ACC112 (cell line): Measurements from ENCODE around the gene CFAP161.
"Not testable (repeated sequence)": the region's sequence is repeated elsewhere in the genome, so short reads cannot be mapped to it uniquely, and the experiment has no call there.

ENCODE experiments used
- H2AFZ ChIP-seq: fragments of 200-600 bp; sonication (generic); one replicate; pipeline ENCODE4 v1.6.0; 2017; ENCODE audit warnings: antibody characterized with exemption, low read length; ENCODE audit not compliant: unreplicated experiment
- H3K27ac ChIP-seq: fragments of 200-600 bp; sonication (generic); 2 replicates; pipeline ENCODE4 v1.5.1; 2014; ENCODE audit warnings: low read depth, mild to moderate bottlenecking, antibody characterized with exemption, low read length, moderate library complexity
- H3K27me3 ChIP-seq: fragments of 200-600 bp; sonication (generic); 2 replicates; pipeline ENCODE4 v1.6.1; 2014; ENCODE audit warnings: mild to moderate bottlenecking, antibody characterized with exemption, low read length, moderate library complexity, mixed read lengths; ENCODE audit not compliant: insufficient read depth
- H3K36me3 ChIP-seq: fragments of 200-600 bp; sonication (generic); 2 replicates; pipeline ENCODE4 v1.6.1; 2016; ENCODE audit warnings: mild to moderate bottlenecking, antibody characterized with exemption, low read length, moderate library complexity, mixed read lengths; ENCODE audit not compliant: insufficient read depth
- H3K4me1 ChIP-seq: fragments of 200-600 bp; sonication (generic); one replicate; pipeline ENCODE4 v1.6.1; 2016; ENCODE audit warnings: low read length, mixed read lengths; ENCODE audit not compliant: insufficient read depth, unreplicated experiment, control insufficient read depth
- H3K4me3 ChIP-seq: fragments of 200-600 bp; sonication (generic); 2 replicates; pipeline ENCODE4 v1.5.1; 2014; ENCODE audit warnings: mild to moderate bottlenecking, low read depth, low read length
- H3K79me2 ChIP-seq: fragments of 200-600 bp; sonication (generic); one replicate; pipeline ENCODE4 v1.6.0; 2016; ENCODE audit warnings: low read length; ENCODE audit not compliant: control insufficient read depth, unreplicated experiment, insufficient read depth

CFAP161 gene

DNA sequence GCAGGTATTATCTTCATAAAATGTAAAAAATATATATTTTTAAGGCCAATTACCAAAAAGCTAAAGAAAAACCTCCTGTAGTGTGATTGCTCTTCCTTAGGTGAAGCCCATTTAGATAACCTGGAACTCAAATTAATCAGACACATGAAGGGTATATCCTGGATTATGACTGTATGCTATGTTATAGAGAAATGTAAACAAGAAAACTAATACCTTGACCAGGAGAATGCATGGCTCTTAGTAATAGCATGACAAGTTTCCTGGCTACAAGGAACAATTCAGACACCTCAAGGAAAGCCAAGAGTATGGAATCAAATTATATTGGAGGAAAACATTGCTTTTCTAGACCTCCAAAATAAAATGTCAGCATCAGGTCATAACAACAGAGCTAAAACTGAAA lies 14.0 kb upstream of the CFAP161 start:
- Histone ChIP-seq H3K36me3 (no peaks in the 10 kb centered on the region), H3K4me3 (no peak overlapping the region), H2AFZ (no peak overlapping the region), H3K4me1 (peaks cover 8% of the 10 kb centered on the region), H3K79me2 (no peaks in the 10 kb centered on the region), H3K27me3 (no peaks in the 10 kb centered on the region), H3K27ac (no peak overlapping the region)

DNA sequence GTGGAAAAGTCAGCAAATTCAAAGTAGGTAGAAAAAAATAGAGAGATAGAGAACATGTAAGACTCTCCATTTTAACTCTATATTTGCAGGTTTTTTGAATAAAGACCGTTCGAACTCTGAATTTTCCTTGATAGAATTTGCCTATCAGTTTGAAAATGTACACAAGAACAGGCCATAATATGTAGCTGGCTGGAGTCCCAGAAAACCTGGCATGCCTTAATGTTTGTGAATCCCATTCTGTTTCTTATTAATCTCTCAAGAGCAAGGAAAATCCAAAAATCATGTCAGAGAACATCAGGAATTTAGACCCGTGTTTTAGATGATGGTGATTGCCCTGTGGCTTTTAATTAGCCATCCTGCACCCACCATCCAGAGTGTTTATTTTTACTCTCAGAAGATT lies 7.2 kb upstream of the CFAP161 start:
- H3K4me1 ChIP-seq = no peaks in the 10 kb centered on the region
- peaks cover 10% of the 10 kb centered on the region; the same call in 1 of the 2 replicates for H3K27me3 ChIP-seq

DNA sequence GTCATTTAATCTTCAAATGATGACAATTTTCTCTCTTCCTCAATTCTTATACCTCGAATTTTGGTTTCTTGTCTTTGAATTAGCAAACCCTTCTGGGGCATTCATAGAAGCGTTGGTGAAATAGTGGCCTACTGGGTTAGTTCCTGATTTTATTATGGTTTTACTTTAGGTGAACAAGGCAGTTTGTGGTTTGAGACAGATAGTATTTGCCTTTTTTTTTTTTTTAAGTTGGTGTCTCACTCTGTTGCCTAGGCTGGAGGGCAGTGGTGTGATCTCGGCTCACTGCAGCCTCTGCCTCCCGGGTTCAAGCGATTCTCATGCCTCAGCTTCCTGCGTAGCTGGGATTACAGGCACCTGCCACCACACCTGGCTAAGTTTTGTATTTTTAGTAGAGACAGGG lies 7.4 kb downstream of the CFAP161 start:
- H3K36me3 ChIP-seq, H3K27ac ChIP-seq, H3K4me3 ChIP-seq, H2AFZ ChIP-seq, H3K79me2 ChIP-seq, H3K4me1 ChIP-seq: not testable (repeated sequence)
- H3K27me3 ChIP-seq = peaks cover 16% of the 10 kb centered on the region

More for the DNA sequence above, 7.2 kb upstream of the CFAP161 start:
- Histone ChIP-seq H3K4me3 (no peak overlapping the region), H3K27ac (no peak overlapping the region), H3K36me3 (no peaks in the 10 kb centered on the region), H3K79me2 (no peaks in the 10 kb centered on the region), H2AFZ (no peak overlapping the region)

DNA sequence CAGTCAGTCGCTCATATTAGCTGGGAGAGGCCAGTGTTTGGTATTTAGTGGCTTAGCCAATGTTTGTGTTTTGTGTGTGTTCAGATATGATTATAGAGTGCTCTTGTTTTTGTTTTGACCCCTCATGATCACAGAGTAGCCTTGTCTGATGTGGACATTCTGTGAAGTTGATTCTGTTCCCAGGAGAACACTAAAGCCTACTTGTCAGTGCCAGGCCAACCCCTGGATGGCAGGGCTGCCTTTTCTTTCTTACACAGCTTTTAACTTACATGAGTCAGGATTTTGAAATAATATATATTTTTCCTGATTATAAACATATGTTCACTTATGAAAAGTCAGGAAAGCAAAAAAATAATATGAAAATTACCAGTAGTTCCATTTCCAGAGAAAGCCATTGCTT lies 11.9 kb downstream of the CFAP161 start:
- H3K4me3 ChIP-seq = no peak overlapping the region
- H2AFZ ChIP-seq = no peak overlapping the region
- H3K27ac ChIP-seq = peak overlapping the region; percentile 44
- no peaks in the 10 kb centered on the region for H3K27me3 ChIP-seq
- H3K36me3 ChIP-seq = no peaks in the 10 kb centered on the region
- no peaks in the 10 kb centered on the region for H3K79me2 ChIP-seq
- peaks cover 10% of the 10 kb centered on the region for H3K4me1 ChIP-seq

DNA sequence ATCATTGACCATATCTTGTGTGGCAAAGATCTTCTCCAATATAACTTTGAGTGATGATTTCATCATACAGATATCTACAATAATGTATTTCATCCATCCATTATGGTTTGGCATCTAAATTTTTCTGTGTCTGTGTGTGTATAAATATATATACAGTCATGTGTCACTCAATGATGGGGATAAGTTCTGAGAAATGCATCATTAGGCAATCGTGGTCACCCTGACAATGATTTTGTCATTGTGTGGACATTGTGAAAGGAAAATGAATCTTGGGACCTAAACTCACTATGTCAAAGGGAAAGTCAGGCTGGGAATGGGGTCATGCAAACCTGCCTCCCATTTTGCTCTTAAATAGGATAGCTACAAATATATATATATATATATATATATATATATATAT lies 12.4 kb downstream of the CFAP161 start:
- no peaks in the 10 kb centered on the region for H3K36me3 ChIP-seq
- H3K79me2 ChIP-seq = no peaks in the 10 kb centered on the region
- no peak overlapping the region for H3K4me3 ChIP-seq
- H3K27ac ChIP-seq = peak overlapping the region; percentile 44
- no peaks in the 10 kb centered on the region for H3K27me3 ChIP-seq
- no peak overlapping the region for H2AFZ ChIP-seq
- H3K4me1 ChIP-seq = peaks cover 10% of the 10 kb centered on the region

DNA sequence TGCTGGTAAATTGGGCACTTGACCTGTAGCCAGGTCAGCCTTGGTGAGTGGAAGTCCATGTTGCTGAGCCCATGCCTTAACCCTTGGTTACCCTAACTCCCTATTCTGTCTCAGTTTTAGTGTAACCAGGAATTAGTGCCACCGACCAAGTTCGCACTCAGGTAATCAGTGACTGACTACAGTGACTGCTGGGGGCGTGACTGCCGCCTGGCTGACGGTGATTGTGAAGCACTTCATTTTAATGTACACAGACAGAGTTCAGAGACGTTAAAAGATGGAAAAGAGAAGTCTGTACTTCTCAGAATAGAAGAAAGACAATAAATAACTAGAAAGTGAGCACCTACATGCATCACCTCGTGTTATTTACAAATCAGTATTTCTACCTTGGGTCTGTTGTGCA lies 17.3 kb downstream of the CFAP161 start:
- no peaks in the 10 kb centered on the region for H3K27me3 ChIP-seq
- H3K79me2 ChIP-seq = no peaks in the 10 kb centered on the region
- H3K36me3 ChIP-seq = no peaks in the 10 kb centered on the region
- peaks cover 4% of the 10 kb centered on the region for H3K4me1 ChIP-seq
- H3K27ac ChIP-seq = no peak overlapping the region
- no peak overlapping the region for H3K4me3 ChIP-seq
- H2AFZ ChIP-seq = no peak overlapping the region

DNA sequence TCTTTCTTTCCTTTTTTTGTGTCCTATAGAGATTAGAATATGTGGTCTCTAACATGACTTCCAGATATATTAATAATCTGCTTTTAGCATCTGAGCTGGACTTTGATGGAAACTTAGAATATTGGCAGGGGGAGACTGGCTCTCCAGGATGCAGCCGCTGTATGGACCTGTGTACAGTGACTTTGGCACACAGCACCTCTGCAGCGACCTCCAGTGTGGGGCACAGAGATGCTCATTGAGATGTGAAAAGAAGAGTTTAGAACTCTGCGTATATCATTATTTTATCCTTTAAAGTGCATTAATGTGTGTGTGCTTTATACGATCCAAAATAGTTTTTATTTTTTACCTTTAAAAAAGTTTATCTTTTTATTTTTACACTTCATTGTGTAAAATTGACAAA lies 18.3 kb downstream of the CFAP161 start:
- no peaks in the 10 kb centered on the region for H3K27me3 ChIP-seq
- no peak overlapping the region for H2AFZ ChIP-seq

DNA sequence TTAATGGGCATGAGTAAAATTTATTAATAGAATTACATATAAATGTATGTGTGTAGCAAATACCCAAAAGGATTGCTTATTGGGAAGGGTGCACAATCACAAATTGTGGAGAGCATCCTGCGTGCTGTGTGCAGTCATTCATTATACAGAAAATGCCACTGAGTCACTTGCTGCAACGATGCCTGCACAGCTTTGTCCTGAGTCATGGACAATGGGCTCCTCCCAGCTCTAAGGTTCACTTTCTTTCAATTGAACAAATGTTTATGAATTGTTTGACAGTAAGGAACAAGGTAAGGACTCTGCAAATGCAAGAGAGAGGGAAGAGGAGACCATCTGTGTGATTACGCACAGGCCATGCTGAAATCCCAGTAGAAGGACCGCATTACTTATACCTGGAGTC lies 18.7 kb downstream of the CFAP161 start:
- Histone ChIP-seq H3K27ac (no peak overlapping the region), H3K27me3 (no peaks in the 10 kb centered on the region), H2AFZ (no peak overlapping the region), H3K4me3 (no peak overlapping the region), H3K4me1 (peaks cover 11% of the 10 kb centered on the region), H3K79me2 (no peaks in the 10 kb centered on the region), H3K36me3 (no peaks in the 10 kb centered on the region)

More for the DNA sequence above, 18.3 kb downstream of the CFAP161 start:
- peaks cover 10% of the 10 kb centered on the region for H3K4me1 ChIP-seq
- no peak overlapping the region for H3K4me3 ChIP-seq
- no peak overlapping the region for H3K27ac ChIP-seq
- no peaks in the 10 kb centered on the region for H3K79me2 ChIP-seq
- H3K36me3 ChIP-seq = no peaks in the 10 kb centered on the region

DNA sequence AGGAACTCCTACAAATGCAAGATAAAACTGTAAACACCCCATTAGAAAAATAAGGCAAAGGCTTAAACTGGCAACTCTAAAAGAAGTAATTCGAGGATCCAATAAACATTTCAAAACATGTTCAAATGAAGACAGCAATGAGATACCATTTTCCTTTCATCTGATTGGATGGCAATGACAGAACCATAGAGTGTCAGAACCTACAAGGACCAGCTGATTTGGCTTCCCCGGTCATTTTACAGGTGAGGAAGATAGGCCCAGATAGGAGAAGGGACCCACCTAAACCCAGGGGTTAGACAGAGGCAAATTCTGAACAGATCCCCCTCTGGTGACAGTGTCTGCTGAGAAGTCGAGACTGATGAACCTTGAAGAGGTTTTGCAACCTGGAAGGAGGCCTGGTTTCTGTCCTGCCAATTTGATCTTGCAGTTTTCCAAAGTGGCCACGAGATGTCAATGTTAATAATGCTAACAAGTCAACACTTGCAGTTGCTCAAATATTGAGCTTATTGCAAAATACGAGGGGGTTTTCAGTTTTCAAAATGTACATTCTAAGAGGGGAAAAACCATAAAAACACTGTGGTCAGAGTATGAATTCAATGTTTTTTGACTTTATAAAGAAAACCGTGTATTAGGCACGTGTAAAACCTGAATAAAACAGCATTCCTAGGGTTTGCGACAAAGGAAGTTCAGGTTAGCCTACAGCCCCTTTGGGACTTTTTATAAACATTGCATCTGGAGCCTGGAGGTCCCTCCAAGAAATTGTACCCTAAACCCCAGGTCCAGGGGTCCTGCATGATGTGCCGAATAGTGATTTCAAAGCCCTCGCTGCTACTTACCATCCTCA lies 21.5 kb downstream of the CFAP161 start:
- H3K27ac ChIP-seq = no peak overlapping the region
- no peaks in the 10 kb centered on the region for H3K79me2 ChIP-seq
- no peaks in the 10 kb centered on the region for H3K36me3 ChIP-seq
- H3K4me1 ChIP-seq = peaks cover 16% of the 10 kb centered on the region
- no peak overlapping the region for H2AFZ ChIP-seq
- H3K27me3 ChIP-seq = no peaks in the 10 kb centered on the region
- H3K4me3 ChIP-seq = no peak overlapping the region

DNA sequence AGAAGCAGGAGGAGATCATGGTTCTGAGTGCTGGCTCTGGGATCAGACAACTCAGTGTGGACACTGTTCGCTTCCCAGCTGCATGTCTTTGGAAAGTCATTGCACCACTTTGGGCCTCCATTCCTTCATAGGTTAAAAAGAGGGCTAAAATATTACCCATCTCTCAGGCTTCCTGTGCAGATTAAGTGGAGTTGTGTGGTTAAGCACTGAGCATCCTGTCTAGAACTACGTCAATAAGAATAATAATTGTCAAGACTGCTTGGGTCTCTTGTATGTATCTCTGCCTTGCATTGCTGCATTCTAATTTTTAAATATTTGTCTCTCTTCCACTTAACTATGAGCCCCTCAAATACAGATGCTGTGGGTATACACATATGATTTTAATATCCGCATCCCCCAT lies 22.3 kb downstream of the CFAP161 start:
- H3K27ac ChIP-seq = no peak overlapping the region
- H2AFZ ChIP-seq = no peak overlapping the region
- no peaks in the 10 kb centered on the region for H3K36me3 ChIP-seq
- H3K4me3 ChIP-seq = no peak overlapping the region
- H3K79me2 ChIP-seq = no peaks in the 10 kb centered on the region
- H3K4me1 ChIP-seq = peaks cover 24% of the 10 kb centered on the region
- H3K27me3 ChIP-seq = no peaks in the 10 kb centered on the region

DNA sequence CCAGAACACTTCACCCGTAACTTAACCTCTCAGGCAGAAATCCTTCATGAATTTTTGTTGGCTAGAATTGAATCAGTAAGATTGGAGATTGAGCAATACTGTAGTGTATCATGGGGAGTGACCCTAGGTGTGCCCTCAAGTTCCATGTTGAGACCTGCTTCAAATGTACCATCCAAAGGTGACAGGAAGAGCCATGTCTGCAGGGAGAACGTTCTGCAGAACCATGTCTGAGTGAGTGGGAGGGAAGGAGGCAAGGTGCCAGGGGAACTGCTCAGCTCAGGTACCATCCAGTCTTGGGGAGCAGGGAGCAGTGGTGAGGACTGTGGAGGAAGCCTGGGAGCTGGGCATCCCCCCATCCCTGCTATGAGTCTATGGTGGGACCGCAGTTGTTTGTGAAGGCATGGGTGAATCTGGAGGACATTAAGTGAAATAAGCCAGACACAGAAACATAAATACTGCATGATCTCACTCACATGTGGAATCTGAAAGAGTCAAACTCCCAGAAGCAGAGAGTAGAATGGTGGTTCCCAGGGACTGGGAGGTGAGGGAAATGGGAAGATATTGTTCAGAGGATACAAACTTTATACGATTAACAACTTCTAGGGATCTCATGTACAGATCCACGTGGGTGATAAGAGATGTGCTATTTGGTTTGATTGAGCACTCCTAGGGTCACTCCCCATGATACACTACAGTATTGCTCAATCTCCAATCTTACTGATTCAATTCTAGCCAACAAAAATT lies 23.3 kb downstream of the CFAP161 start:
- no peak overlapping the region for H3K4me3 ChIP-seq

More for the DNA sequence above, 23.3 kb downstream of the CFAP161 start:
- Histone ChIP-seq H2AFZ (no peak overlapping the region), H3K27me3 (no peaks in the 10 kb centered on the region), H3K4me1 (peaks cover 27% of the 10 kb centered on the region), H3K36me3 (no peaks in the 10 kb centered on the region), H3K79me2 (no peaks in the 10 kb centered on the region), H3K27ac (no peak overlapping the region)
